ENCODE data around the gene EGF.
"Not testable (repeated sequence)": the region's sequence is repeated elsewhere in the genome, so short reads cannot be mapped to it uniquely, and the experiment has no call there.

EGF gene

GRCh38 chr4:109945056-109945455 lies 32.4 kb downstream of the EGF start:
- DNase-seq (ENCODE audit: low read depth) = peak; percentile 85
- no peak overlapping the region for H3K4me3 ChIP-seq (ENCODE audit: low read length)
- TF ChIP-seq CTCF (IDR thresholded peaks at IDR 0.05; ENCODE audit: insufficient read depth, low read depth, low read length, missing control alignments) = no peak

GRCh38 chr4:109946120-109946519 lies 33.4 kb downstream of the EGF start:
- no peak for TF ChIP-seq CTCF (IDR thresholded peaks at IDR 0.05; ENCODE audit: insufficient read depth, low read depth, low read length, missing control alignments)
- no peak for DNase-seq (ENCODE audit: low read depth)
- no peak overlapping the region for H3K4me3 ChIP-seq (ENCODE audit: low read length)

GRCh38 chr4:109947457-109947856 lies 34.8 kb downstream of the EGF start:
- no peak for TF ChIP-seq CTCF (IDR thresholded peaks at IDR 0.05; ENCODE audit: insufficient read depth, low read depth, low read length, missing control alignments)
- H3K4me3 ChIP-seq (ENCODE audit: low read length) = no peak overlapping the region
- DNase-seq (ENCODE audit: low read depth) = peak; percentile 95

- TF ChIP-seq CTCF (IDR thresholded peaks at IDR 0.05; ENCODE audit: insufficient read depth, low read depth, low read length, missing control alignments) = no peak
- H3K4me3 ChIP-seq (ENCODE audit: low read length) = no peak overlapping the region
- no peak for DNase-seq (ENCODE audit: low read depth)
Observed at GRCh38 chr4:109947918-109948317, 35.2 kb downstream of the EGF start.

- H3K4me3 ChIP-seq (ENCODE audit: low read length); DNase-seq (ENCODE audit: low read depth): not testable (repeated sequence)
Observed at GRCh38 chr4:109949099-109949718, 36.5 kb downstream of the EGF start.

- DNase-seq (ENCODE audit: low read depth) = peak; percentile 17
- H3K4me3 ChIP-seq (ENCODE audit: low read length) = no peak overlapping the region
- no peak for TF ChIP-seq CTCF (IDR thresholded peaks at IDR 0.05; ENCODE audit: insufficient read depth, low read depth, low read length, missing control alignments)
Observed at GRCh38 chr4:109952612-109953011, 39.9 kb downstream of the EGF start.

GRCh38 chr4:109953556-109953955 lies 40.9 kb downstream of the EGF start:
- no peak overlapping the region for H3K4me3 ChIP-seq (ENCODE audit: low read length)
- peak; percentile 24 for DNase-seq (ENCODE audit: low read depth)
- no peak for TF ChIP-seq CTCF (IDR thresholded peaks at IDR 0.05; ENCODE audit: insufficient read depth, low read depth, low read length, missing control alignments)

Measured in epithelial cell of esophagus (primary cell).